ENCODE data around the gene GYG2. TPM values are rescaled to one million over a fixed set of nuclear protein-coding genes. Genes with fewer than 3 reads are reported as not detected.
"Not testable (repeated sequence)": the region's sequence is repeated elsewhere in the genome, so short reads cannot be mapped to it uniquely, and the experiment has no call there.

GYG2 gene
- polyA plus RNA-seq, 3 donors: 17.8 to 18.6 (median 17.8) TPM

DNA sequence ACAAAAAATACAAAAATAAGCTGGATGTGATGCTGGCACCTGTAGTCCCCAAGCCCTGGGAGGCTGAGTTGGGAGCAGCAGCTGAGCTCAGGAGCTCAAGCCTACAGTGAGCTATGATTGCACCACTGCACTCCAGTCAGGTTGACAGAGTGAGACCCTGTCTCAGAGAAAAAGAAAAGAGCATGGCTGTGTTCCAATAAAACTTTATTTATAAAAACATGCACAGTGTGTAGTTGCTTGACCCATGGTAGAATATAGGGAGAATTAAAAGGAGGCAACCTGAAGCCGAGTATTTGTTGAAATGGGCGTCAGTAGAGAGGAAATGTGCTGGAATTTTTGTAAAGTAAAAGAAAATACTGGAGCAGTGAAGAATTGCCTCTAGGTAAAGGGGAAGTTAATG, 27.0 kb downstream of the GYG2 start:
- no peak for DNase-seq (ENCODE audit: extremely low read depth in 1 of 11, low read depth in 9 of 11, low spot score in 4 of 11)

GRCh38 chrX:2857566-2857965, 28.8 kb downstream of the GYG2 start:
- DNase-seq (ENCODE audit: extremely low read depth in 1 of 11, low read depth in 9 of 11, low spot score in 4 of 11): no peak

DNA sequence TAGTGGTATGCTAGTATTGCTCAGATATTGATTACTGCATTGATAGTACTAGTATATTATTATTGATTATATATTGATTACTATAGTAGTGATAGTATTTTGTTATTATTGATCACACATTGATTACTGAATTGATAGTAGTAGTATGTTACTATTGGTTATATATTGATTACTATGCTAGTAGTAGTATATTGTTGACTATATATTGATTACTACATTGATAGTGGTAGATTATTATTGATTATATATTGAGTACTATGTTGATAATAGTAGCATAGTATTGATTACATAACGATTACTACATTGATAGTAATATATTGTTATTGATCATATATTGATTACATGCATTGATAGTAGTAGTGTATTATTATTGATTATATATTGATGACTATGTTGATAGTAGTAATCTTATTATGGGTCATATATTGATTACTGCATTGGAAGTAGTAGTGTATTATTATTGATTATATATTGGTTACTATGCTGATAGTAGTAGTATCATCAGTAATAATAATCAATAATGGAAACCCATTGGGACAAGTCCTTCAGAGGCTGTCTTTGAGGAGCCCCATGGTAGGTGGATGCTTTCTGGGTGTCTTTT, 30.6 kb downstream of the GYG2 start:
- no peak for DNase-seq (ENCODE audit: extremely low read depth in 1 of 11, low read depth in 9 of 11, low spot score in 4 of 11)

GRCh38 chrX:2862404-2862803, 33.7 kb downstream of the GYG2 start:
- no peak for DNase-seq (ENCODE audit: extremely low read depth in 1 of 11, low read depth in 9 of 11, low spot score in 4 of 11)

- peak in 1 of 11 donors; percentile 14 for DNase-seq (ENCODE audit: extremely low read depth in 1 of 11, low read depth in 9 of 11, low spot score in 4 of 11)
Measured at GRCh38 chrX:2863646-2864045, 34.9 kb downstream of the GYG2 start.

DNA sequence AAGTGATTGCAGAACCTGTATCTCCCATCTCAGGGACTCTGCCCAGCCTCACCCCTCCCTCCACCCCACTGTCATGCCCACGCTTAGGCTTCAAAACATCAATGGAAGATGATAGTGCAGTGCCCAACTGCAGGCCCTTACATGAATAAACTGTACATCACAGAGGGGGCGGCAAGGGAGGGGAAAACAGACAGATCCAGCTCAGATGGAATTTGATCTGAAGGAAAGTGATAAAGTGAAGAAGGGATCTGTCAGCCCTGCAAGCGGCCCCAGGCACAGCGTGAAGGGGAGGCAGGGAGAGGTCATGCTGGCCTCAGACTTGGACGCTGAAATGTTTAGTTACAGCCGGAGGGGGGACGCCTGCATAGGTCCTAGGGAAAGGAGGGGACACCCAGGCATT, 38.5 kb downstream of the GYG2 start:
- no peak for DNase-seq (ENCODE audit: extremely low read depth in 1 of 11, low read depth in 9 of 11, low spot score in 4 of 11)

DNA sequence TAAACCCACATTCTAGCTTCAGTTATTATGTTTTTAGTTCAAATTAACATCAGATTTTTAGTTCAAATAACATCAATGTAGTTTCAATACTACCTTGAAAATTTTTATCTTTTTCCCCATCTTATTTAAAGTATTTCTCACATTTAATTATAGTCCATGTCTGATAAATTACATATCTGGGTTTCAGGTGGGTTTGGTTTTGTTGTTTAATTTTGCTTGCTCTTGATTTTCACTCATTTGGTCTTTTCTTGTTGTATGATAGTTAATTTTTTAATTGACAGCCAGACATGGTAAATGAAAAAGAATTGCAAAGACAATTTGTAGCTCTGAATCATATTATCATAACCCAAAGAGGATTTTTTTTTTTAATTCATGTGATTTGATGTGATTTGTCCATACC, 41.9 kb downstream of the GYG2 start:
- no peak for DNase-seq (ENCODE audit: extremely low read depth in 1 of 11, low read depth in 9 of 11, low spot score in 4 of 11)

GRCh38 chrX:2871831-2872230, 43.1 kb downstream of the GYG2 start:
- no peak for DNase-seq (ENCODE audit: extremely low read depth in 1 of 11, low read depth in 9 of 11, low spot score in 4 of 11)

GRCh38 chrX:2872671-2873277, 44.0 kb downstream of the GYG2 start:
- DNase-seq (ENCODE audit: extremely low read depth in 1 of 11, low read depth in 9 of 11, low spot score in 4 of 11): no peak

GRCh38 chrX:2874222-2875135, 45.7 kb downstream of the GYG2 start:
- no peak for DNase-seq (ENCODE audit: extremely low read depth in 1 of 11, low read depth in 9 of 11, low spot score in 4 of 11)

DNA sequence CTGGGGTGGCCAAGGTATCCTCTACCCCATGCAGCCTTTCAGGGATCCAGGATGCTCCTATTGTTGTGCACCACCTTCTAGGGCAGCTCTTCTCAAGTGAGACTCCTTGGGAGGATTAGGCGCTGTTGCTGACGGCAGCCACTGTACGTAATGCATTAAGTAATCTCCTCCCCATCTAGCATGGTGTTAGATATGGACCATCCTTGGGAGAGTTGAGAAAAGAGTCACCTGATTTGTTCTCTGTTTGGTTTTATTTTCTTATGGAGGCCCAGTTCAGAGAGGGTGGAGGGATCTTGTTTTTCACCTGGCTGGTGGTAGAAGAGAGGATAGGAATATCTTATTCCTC, 46.4 kb downstream of the GYG2 start:
- no peak for DNase-seq (ENCODE audit: extremely low read depth in 1 of 11, low read depth in 9 of 11, low spot score in 4 of 11)

- no peak for DNase-seq (ENCODE audit: extremely low read depth in 1 of 11, low read depth in 9 of 11, low spot score in 4 of 11)
Measured at GRCh38 chrX:2875798-2876399, 47.2 kb downstream of the GYG2 start.

GRCh38 chrX:2878563-2878962, 49.8 kb downstream of the GYG2 start:
- DNase-seq (ENCODE audit: extremely low read depth in 1 of 11, low read depth in 9 of 11, low spot score in 4 of 11): no peak

DNA sequence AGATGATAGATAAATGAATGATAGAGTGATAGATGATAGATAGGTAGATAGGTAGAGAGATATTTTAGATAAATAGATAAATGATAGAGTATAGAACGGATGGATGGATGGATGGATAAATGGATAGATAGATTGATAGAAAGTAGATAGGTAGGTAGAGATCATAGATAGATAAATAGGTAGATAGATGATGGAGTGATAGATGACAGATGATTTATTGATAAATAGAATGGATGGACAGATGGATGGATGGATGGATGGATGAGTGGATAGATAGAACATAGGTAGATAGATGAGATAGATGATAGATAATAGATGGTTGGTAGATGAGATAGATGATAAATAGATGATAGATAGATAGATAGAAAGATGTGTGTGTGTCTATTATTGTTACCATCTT, 50.9 kb downstream of the GYG2 start:
- no peak for DNase-seq (ENCODE audit: extremely low read depth in 1 of 11, low read depth in 9 of 11, low spot score in 4 of 11)

GRCh38 chrX:2883770-2884169, 55.0 kb downstream of the GYG2 start:
- DNase-seq (ENCODE audit: extremely low read depth in 1 of 11, low read depth in 9 of 11, low spot score in 4 of 11): no peak

DNA sequence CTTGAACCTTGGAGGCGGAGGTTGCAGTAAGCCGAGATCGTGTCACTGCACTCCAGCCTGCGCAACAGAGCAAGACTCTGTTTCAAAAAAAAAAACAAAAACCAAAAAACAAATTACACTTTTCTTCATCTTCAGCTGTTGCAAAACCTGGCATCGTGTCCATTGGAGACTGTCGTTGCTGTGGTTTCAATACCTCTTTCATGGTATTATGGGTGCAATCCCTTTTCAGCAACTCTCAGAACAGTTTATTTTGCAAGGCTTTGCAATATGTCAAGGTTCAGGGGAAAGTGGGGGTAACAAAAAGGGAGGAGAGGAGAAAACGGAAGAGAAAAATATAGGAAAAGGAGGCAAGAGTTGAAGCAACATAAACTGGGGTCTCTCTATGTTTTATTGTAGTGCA, 59.6 kb downstream of the GYG2 start:
- DNase-seq (ENCODE audit: extremely low read depth in 1 of 11, low read depth in 9 of 11, low spot score in 4 of 11): no peak

DNA sequence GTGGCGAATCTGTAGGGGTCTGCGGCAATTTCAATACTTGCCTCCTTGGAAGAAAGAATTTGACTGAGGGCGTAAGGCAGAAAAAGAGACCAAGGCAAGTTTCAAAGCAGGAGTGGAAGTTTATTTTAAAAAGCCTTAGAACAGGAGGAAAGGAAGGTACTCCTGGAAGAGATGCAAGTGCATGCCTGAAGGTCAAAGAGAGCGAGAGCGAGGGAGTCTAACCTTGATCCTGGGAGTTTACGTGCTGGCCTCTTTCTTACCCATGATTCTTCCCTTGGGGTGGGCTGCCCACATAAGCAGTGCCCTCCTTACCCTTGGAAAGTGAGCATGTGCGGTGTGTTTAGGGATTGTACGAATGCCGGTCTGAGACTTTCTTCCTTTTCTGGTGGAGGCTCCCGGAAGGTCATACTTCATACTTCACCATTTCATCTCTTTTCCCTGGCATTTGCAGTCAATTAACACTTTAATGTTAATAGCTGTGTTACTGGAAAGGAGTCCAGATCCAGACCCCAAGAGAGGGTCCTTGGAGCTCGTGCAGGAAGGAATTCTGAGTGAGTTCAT, 60.4 kb downstream of the GYG2 start:
- DNase-seq (ENCODE audit: extremely low read depth in 1 of 11, low read depth in 9 of 11, low spot score in 4 of 11): no peak

DNA sequence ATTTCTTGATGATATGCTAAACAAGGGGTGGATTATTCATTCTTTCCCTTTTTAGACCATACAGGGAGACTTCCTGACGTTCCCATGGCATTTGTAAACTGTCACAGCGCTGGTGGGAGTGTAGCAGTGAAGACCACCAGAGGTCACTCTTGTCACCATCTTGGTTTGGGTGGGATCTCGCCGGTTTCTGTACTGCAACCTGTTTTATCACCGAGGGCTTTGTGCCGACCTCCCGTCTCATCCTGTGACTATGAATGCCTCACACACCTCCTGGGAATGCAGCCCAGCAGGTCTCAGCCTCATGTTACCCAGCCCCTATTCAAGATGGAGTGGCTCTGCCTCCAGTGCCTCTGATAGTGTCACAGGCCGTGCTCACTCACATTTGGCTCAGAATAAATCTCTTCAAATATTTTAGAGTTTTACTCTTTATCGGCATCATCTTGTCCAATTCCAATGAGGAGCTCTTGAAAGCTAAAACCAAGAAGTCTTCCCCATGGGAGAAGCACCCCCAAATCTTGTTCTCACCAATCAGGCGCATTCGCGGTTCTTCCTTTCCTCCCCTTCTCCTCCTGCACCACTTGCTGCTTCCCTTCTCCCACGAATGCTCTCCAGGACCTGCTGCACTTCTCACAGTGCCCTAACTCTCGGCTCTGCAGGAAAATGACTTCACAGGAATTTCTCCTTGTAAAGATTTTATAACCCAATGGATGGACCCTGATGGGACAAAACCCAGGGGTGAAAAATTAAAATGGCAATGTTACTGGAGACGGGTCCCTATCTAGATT, 61.2 kb downstream of the GYG2 start:
- not testable (repeated sequence) for DNase-seq (ENCODE audit: extremely low read depth in 1 of 11, low read depth in 9 of 11, low spot score in 4 of 11)

Measured in renal cortex interstitium (tissue), 11 donors.